Heart right ventricle (tissue), 16 donors: ENCODE measurements around the gene TAS2R41. TPM values are rescaled to one million over a fixed set of nuclear protein-coding genes. Genes with fewer than 3 reads are reported as not detected.

Source experiments
- ATAC-seq, 8 donors: fragments of 200-7000 bp; cut with Tn5 transposase; one replicate each; pipeline ENCODE4 v1.9.1; 2020; ENCODE audit warnings: mild to moderate bottlenecking in 8 of 8, moderate library complexity in 8 of 8, moderate number of reproducible peaks in 1 of 8
- DNase-seq, 2 donors: peaks; one replicate each; pipeline ENCODE4 v3.0.0-alpha.2; 2020
- H3K27ac ChIP-seq, 10 donors: fragments of 200-600 bp; sonication (generic) in 2 of 10; one replicate each; pipeline versions ENCODE4 v1.5.0 to v1.8.0; 2020 to 2022; ENCODE audit warnings: mild to moderate bottlenecking in 3 of 10
- H3K27me3 ChIP-seq, 7 donors: fragments of 200-600 bp; one replicate each; pipeline ENCODE4 v1.8.0; 2021 to 2022; ENCODE audit warnings: mild to moderate bottlenecking in 2 of 7
- H3K36me3 ChIP-seq, 9 donors: fragments of 200-600 bp; sonication (generic) in 1 of 9; one replicate each; pipeline versions ENCODE4 v1.5.0 to v1.8.0; 2020 to 2022; ENCODE audit warnings: mild to moderate bottlenecking in 2 of 9
- H3K4me1 ChIP-seq, 9 donors: fragments of 200-600 bp; sonication (generic) in 1 of 9; one replicate each; pipeline versions ENCODE4 v1.5.0 to v1.8.0; 2020 to 2022; ENCODE audit warnings: mild to moderate bottlenecking in 4 of 9
- H3K4me3 ChIP-seq, 10 donors: fragments of 200-600 bp; sonication (generic) in 2 of 10; one replicate each; pipeline versions ENCODE4 v1.5.0 to v1.8.0; 2020 to 2022; ENCODE audit warnings: mild to moderate bottlenecking in 7 of 10, moderate library complexity in 2 of 10
- H3K9me3 ChIP-seq, 11 donors: fragments of 200-600 bp in 10 of 11; sonication (generic) in 2 of 11; one replicate each; pipeline versions ENCODE4 v1.5.0 to v1.8.0; 2013 to 2022; ENCODE audit warnings: mild to moderate bottlenecking in 2 of 11, control low read depth in 1 of 11, moderate library complexity in 1 of 11
- WGBS, 2 donors: extraction: QIAGEN DNeasy Blood & Tissue Kit; methylation state at CpG; one replicate each; pipeline ENCODE4 v1.1.7; 2013; ENCODE audit warnings: inconsistent platforms in 1 of 2; 5-methylcytosine and 5-hydroxymethylcytosine counted together
- intact Hi-C, 10 donors: fragments of 100-400 bp; cut with DNase I; formaldehyde crosslinking; loops; one replicate each; pipeline versions ENCODE4 v1.11.1 to v1.14.2; 2022
- polyA plus RNA-seq, 2 donors: library from polyadenylated mRNA; stranded (reverse); fragments of 200-250 nt; gene quantifications; one replicate each; pipeline ENCODE4 v1.2.3, GENCODE V29; 2013
- total RNA-seq, 10 donors: library from RNA; stranded (reverse); fragmentation: NEBNext Ultra II Directional in 3 of 10; extraction: Animal tissue kit (Norgen Biotek cat#: 25700) in 3 of 10; gene quantifications; one replicate each; pipeline versions ENCODE4 v1.2.1 to v1.2.4, GENCODE V29; 2021 to 2023
- TF ChIP-seq, protein P1 (sequence below), 9 donors: fragments of 200-600 bp; sonication (generic) in 2 of 9; IDR thresholded peaks; one replicate each; pipeline versions ENCODE4 v1.5.0 to v1.8.0; 2021 to 2022; ENCODE audit warnings: antibody characterized with exemption in 9 of 9, mild to moderate bottlenecking in 5 of 9, moderate library complexity in 1 of 9
- donor health status: Arrhythmogenic right ventricular cardiomyopathy.
- donor health status: ischemic (EF 13 %, LVEDD 7.1; RV severe dilation, severe dysfunction).
- donor health status: healthy with polysubstance abuse.
- donor health status: DM: no; HTN: yes; CAD: no.
- donor health status: DM: no; HTN: no; CAD: no.
- donor health status: ischemic (EF 25% LVEDD 6.9; RV normal size, moderate dysfunction).
- donor health status: ischemic (EF 25% LVEDD 5.7; RV mildly dilated, moderate dysfunction).
- donor health status: healthy.
- donor health status: DM: yes; HTN: yes; CAD: no.
- donor health status: Ischemic cardiomyopathy.
- donor health status: ischemic (EF 35%, LVEDD 5.7; RV mildly dilated, moderate dysfunction).
- donor health status: nonischemic (EF 11% LVEDD 7.7; RV severe dilation, severe dysfunction).
- donor health status: DM: yes; HTN: yes; CAD: no.
- donor health status: PGD.
- donor health status: ischemic (EF 29% LVEDD 5.4; RV normal size, mild dysfunction).
- donor health status: nonischemic (EF 23%, LVEDD 6.1; RV moderate dilation, normal function).

The TAS2R41 gene
- total and polyA plus RNA-seq, 12 donors, result 0.40 TPM; not detected in 11

DNA sequence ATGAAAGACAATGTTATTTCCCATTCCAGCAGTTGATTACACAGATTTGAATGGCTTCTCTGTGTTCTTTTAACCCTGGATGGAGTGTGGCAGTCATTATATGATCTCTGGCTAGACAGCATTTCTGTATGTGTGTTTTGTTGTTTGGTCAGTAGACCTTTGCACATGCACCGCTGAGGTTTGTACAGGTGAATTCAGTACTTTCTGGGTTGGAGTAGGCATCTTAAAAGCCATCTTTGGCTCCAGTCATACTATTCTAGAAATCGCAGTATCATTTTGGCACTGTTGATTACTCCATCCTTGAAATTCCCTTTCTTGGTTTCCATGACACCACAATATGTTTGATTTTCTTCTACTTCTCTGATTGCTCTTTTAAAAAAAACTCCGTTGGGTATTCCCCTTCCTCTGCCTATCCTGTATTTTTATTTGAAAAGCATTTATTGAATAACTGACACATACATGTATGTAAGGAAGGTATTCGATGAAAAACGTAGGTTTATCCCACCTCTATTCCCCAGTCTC, 29.9 kb downstream of the TAS2R41 start:
- intact Hi-C loops, result no loop called here
- 84 to 93% methylated on average over 5 of the region's 5 CpGs for WGBS, 2 donors

DNA sequence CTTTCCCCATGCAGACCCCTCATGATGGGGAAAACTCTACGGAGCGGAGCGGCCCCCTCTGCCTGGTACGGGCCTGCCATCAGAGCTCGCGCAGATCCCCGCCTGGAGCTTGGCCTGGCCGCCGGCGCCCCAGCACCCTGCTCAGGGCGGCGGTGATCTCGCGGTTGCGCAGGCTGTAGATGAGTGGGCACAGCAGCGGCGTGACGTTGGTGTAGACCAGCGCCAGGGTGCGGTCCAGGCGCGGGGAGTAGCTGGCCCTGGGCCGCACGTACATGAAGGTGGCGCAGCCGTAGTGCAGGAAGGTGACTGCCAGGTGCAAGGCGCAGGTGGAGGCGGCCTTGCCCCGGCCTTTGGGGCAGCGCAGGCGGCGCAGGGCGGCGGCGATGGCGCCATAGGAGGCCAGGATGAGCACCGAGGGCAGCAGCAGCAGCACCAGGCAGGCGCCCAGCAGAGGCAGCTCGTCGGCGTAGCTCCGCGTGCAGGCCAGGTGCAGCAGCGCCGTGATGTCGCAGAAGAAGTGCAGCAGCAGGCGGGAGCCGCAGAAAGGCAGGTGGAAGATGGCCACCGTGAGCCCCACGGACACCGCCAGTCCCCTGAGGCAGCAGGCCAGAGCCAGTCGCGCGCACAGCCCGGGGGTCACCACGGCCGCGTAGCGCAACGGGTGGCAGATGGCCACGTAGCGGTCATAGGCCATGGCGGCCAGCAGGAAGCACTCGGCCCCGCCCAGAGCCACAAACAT, 33.4 kb downstream of the TAS2R41 start:
- intact Hi-C loops, result no loop called here
- ATAC-seq, result peak in 2 of 8 donors; percentile 28 to 41
- DNase-seq, result no peak

More for the DNA sequence above, 29.9 kb downstream of the TAS2R41 start:
- Histone ChIP-seq H3K4me1 (peaks cover 0 to 6% (median 0%) of the 10 kb centered on the region in 9 donors), H3K27ac (no peak overlapping the region), H3K27me3 (peaks cover 0 to 16% (median 0%) of the 10 kb centered on the region in 7 donors), H3K36me3 (no peaks in the 10 kb centered on the region), H3K4me3 (no peak overlapping the region), H3K9me3 (no peaks in the 10 kb centered on the region)
- TF ChIP-seq, protein P1, sequence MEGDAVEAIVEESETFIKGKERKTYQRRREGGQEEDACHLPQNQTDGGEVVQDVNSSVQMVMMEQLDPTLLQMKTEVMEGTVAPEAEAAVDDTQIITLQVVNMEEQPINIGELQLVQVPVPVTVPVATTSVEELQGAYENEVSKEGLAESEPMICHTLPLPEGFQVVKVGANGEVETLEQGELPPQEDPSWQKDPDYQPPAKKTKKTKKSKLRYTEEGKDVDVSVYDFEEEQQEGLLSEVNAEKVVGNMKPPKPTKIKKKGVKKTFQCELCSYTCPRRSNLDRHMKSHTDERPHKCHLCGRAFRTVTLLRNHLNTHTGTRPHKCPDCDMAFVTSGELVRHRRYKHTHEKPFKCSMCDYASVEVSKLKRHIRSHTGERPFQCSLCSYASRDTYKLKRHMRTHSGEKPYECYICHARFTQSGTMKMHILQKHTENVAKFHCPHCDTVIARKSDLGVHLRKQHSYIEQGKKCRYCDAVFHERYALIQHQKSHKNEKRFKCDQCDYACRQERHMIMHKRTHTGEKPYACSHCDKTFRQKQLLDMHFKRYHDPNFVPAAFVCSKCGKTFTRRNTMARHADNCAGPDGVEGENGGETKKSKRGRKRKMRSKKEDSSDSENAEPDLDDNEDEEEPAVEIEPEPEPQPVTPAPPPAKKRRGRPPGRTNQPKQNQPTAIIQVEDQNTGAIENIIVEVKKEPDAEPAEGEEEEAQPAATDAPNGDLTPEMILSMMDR (IDR thresholded peaks at IDR 0.05), result no peak
- no peak for ATAC-seq
- no peak for DNase-seq

DNA sequence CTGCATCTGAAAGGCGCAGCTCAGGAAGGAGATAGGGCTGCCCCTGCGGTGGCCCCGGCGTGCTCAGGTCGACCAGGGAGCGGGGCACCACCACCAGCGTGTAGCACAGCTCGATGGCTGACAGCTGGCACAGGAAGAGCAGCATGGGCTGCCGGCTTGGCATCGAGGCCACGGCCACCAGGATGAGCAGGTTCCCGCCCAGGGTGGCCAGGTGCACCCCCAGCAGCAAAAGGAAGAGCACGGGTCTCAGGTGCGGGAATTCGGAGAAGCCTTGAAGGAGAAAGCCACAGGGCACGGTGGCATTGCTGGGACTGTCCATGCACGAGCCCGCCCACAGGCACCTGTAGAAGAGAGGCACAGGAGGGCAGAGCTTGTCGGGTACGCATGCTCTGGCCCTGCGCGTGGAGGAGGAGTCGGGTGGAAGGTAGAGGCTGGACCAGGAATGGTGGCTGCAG, 33.9 kb downstream of the TAS2R41 start:
- intact Hi-C loops, result no loop called here
- 77 to 82% methylated on average over 23 of the region's 23 CpGs for whole genome bisulfite sequencing, 2 donors

More for the DNA sequence above, 33.4 kb downstream of the TAS2R41 start:
- Histone ChIP-seq H3K4me1 (peaks cover 0 to 14% (median 0%) of the 10 kb centered on the region in 9 donors), H3K36me3 (no peaks in the 10 kb centered on the region), H3K4me3 (peak overlapping the region in 2 of 10 donors; percentile 17 to 23), H3K27me3 (peaks cover 0 to 16% (median 0%) of the 10 kb centered on the region in 7 donors), H3K27ac (no peak overlapping the region), H3K9me3 (no peaks in the 10 kb centered on the region)
- WGBS, 2 donors, result 59 to 73% methylated on average over 65 of the region's 65 CpGs
- TF ChIP-seq, protein P1 (IDR thresholded peaks at IDR 0.05), result no peak

More for the DNA sequence above, 33.9 kb downstream of the TAS2R41 start:
- peak overlapping the region in 2 of 10 donors; percentile 17 to 23 for H3K4me3 ChIP-seq
- DNase-seq, result no peak
- ATAC-seq, result no peak
- TF ChIP-seq, protein P1 (IDR thresholded peaks at IDR 0.05), result no peak
- H3K9me3 ChIP-seq, result no peaks in the 10 kb centered on the region
- peaks cover 0 to 16% (median 0%) of the 10 kb centered on the region in 7 donors for H3K27me3 ChIP-seq
- H3K4me1 ChIP-seq, result peaks cover 0 to 14% (median 0%) of the 10 kb centered on the region in 9 donors
- H3K36me3 ChIP-seq, result no peaks in the 10 kb centered on the region
- H3K27ac ChIP-seq, result no peak overlapping the region
